Measurements from ENCODE around the gene ABCB8. TPM values are rescaled to one million over a fixed set of nuclear protein-coding genes. Genes with fewer than 3 reads are reported as not detected.

ABCB8 gene
- total and polyA plus RNA-seq, 2 experiments from 2014 or later: 29.6 to 31.6 TPM

DNA sequence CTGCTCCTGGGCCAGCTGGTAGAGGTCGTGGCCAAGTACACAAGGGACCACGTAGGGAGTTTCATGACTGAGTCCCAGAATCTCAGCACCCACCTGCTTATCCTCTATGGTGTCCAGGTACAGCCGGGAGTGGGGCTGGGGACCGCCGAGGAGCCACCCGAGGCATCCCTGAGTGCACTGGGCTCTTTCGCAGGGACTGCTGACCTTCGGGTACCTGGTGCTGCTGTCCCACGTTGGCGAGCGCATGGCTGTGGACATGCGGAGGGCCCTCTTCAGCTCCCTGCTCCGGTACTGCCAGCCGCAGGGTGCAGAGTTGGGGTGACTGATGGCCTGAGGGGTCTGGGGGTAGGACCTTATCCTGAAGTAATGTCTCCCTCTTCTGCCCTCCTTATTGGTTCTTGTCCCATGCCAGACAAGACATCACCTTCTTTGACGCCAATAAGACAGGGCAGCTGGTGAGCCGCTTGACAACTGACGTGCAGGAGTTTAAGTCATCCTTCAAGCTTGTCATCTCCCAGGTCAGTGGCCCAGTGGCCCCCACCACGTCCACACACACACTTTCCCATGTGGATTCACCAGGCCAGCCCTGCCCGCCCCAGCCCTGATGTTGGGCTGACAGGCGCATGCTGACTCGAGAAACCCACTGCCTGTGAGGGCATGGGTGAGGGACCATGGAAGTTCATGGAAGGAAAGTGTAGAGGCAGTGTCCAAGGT, 6.2 kb downstream of the ABCB8 start:
- Histone ChIP-seq H3K4me3 (no peak overlapping the region), H2AFZ (no peak overlapping the region), H3K27ac (no peak overlapping the region), H3K9ac (no peak overlapping the region), H4K20me1 (ENCODE audit: insufficient read depth) (no peaks in the 10 kb centered on the region), H3K9me2 (ENCODE audit: insufficient read depth) (no peaks in the 10 kb centered on the region), H3K36me3 (ENCODE audit: low read depth) (no peaks in the 10 kb centered on the region), H3K27me3 (replicated peaks; ENCODE audit: insufficient read depth) (no peaks in the 10 kb centered on the region), H3K4me2 (ENCODE audit: unreplicated experiment) (no peak overlapping the region), H3K79me2 (ENCODE audit: insufficient read depth) (peaks cover 19% of the 10 kb centered on the region), H3K4me1 (ENCODE audit: insufficient read depth) (peaks cover 16% of the 10 kb centered on the region), H3F3A (ENCODE audit: insufficient read depth) (peaks cover 12% of the 10 kb centered on the region), H3K9me3 (ENCODE audit: low read depth) (no peaks in the 10 kb centered on the region)
- WGBS, 2 experiments (ENCODE audit: low coverage in 1 of 2, low lambda C conversion rate in 2 of 2, missing lambda C conversion rate in 2 of 2): 88% methylated on average over 21 of the region's 21 CpGs
- no peak for DNase-seq
- in situ Hi-C loops (cut with MboI): no loop called here
- TF ChIP-seq EZH2 (IDR thresholded peaks at IDR 0.05; ENCODE audit: insufficient read depth, poor library complexity, severe bottlenecking) (no peak), EZH2phosphoT487 (IDR thresholded peaks at IDR 0.05; ENCODE audit: insufficient read depth, low read depth) (no peak)

DNA sequence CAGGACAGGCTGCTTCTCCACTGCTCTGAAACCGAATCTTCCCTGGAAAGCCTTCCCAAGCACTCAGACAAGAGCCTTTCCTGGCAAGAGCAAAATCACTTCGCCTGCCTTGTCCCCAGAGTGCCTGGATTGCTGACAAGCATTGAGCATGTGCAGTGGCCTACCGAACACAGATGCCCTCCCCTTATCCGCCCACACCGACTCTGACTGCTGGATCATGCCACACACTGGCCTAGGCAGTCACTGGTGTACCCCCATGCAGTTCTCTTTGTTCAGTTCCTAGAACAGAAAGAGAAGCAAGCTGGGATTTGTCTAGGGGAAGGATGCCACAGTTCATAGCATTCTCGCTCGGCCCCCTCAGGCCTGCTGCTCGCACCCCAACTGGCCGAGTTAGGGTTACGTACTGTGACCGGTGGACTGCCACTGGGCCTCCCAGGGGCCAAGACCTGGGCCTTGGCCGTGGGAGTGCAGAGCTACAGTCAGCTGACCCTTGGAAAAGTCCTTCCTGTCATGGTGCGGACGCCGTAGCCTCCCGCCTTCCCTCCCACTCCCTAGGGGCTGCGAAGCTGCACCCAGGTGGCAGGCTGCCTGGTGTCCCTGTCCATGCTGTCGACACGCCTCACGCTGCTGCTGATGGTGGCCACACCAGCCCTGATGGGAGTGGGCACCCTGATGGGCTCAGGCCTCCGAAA, 6.9 kb downstream of the ABCB8 start:
- no peak overlapping the region for H3K4me3 ChIP-seq
- H3K27ac ChIP-seq: no peak overlapping the region
- H4K20me1 ChIP-seq (ENCODE audit: insufficient read depth): no peaks in the 10 kb centered on the region
- peaks cover 12% of the 10 kb centered on the region; the same call in 1 of the 2 replicates for H3K79me2 ChIP-seq (ENCODE audit: insufficient read depth)
- no peak overlapping the region for H3K9ac ChIP-seq
- H3K9me2 ChIP-seq (ENCODE audit: insufficient read depth): no peaks in the 10 kb centered on the region
- H3K36me3 ChIP-seq (ENCODE audit: low read depth): no peaks in the 10 kb centered on the region
- H2AFZ ChIP-seq: no peak overlapping the region
- in situ Hi-C loops (cut with MboI): no loop called here
- no peaks in the 10 kb centered on the region for H3K9me3 ChIP-seq (ENCODE audit: low read depth)
- TF ChIP-seq EZH2phosphoT487 (IDR thresholded peaks at IDR 0.05; ENCODE audit: insufficient read depth, low read depth): no peak
- TF ChIP-seq EZH2 (IDR thresholded peaks at IDR 0.05; ENCODE audit: insufficient read depth, poor library complexity, severe bottlenecking): no peak
- H3F3A ChIP-seq (ENCODE audit: insufficient read depth): peaks cover 12% of the 10 kb centered on the region
- no peak for DNase-seq
- no peaks in the 10 kb centered on the region for H3K27me3 ChIP-seq (replicated peaks; ENCODE audit: insufficient read depth)
- 80 to 84% methylated on average over 21 of the region's 21 CpGs for WGBS, 2 experiments (ENCODE audit: low coverage in 1 of 2, low lambda C conversion rate in 2 of 2, missing lambda C conversion rate in 2 of 2)
- H3K4me2 ChIP-seq (ENCODE audit: unreplicated experiment): no peak overlapping the region
- H3K4me1 ChIP-seq (ENCODE audit: insufficient read depth): peaks cover 18% of the 10 kb centered on the region

DNA sequence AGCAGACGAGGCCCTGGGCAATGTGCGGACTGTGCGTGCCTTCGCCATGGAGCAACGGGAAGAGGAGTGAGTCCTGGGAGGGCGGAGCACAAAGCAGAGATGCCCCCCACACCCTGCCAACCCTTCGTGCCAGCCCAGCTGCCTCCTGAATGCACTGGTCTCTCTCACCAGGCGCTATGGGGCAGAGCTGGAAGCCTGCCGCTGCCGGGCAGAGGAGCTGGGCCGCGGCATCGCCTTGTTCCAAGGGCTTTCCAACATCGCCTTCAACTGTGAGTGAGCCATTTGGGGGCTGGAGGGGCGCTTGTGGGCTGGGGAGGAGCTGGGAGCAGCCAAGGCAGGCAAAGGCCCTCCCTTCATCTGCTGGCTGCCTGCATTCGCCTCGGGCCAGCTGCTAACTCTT, 7.7 kb downstream of the ABCB8 start:
- DNase-seq: no peak
- Histone ChIP-seq H3K27ac (no peak overlapping the region), H3K4me3 (no peak overlapping the region), H3K9me3 (ENCODE audit: low read depth) (no peaks in the 10 kb centered on the region), H3K4me1 (ENCODE audit: insufficient read depth) (peaks cover 18% of the 10 kb centered on the region), H4K20me1 (ENCODE audit: insufficient read depth) (no peaks in the 10 kb centered on the region), H3K4me2 (ENCODE audit: unreplicated experiment) (no peak overlapping the region), H3K79me2 (ENCODE audit: insufficient read depth) (peaks cover 8% of the 10 kb centered on the region; the same call in 1 of the 2 replicates), H3K27me3 (replicated peaks; ENCODE audit: insufficient read depth) (no peaks in the 10 kb centered on the region), H3F3A (ENCODE audit: insufficient read depth) (peaks cover 12% of the 10 kb centered on the region), H3K9ac (no peak overlapping the region), H3K36me3 (ENCODE audit: low read depth) (no peaks in the 10 kb centered on the region), H2AFZ (no peak overlapping the region), H3K9me2 (ENCODE audit: insufficient read depth) (no peaks in the 10 kb centered on the region)
- in situ Hi-C loops (cut with MboI): no loop called here
- WGBS, 2 experiments (ENCODE audit: low coverage in 1 of 2, low lambda C conversion rate in 2 of 2, missing lambda C conversion rate in 2 of 2): 87 to 88% methylated on average over 14 to 17 of the region's 17 CpGs
- TF ChIP-seq EZH2phosphoT487 (IDR thresholded peaks at IDR 0.05; ENCODE audit: insufficient read depth, low read depth) (no peak), EZH2 (IDR thresholded peaks at IDR 0.05; ENCODE audit: insufficient read depth, poor library complexity, severe bottlenecking) (no peak)

- no peak overlapping the region for H3K4me3 ChIP-seq
- no peaks in the 10 kb centered on the region for H3K79me2 ChIP-seq (ENCODE audit: insufficient read depth)
- in situ Hi-C loops (cut with MboI): no loop called here
- no peak overlapping the region for H2AFZ ChIP-seq
- H3K9me3 ChIP-seq (ENCODE audit: low read depth): no peaks in the 10 kb centered on the region
- 24 to 28% methylated on average over 12 of the region's 12 CpGs for WGBS, 2 experiments (ENCODE audit: low coverage in 1 of 2, low lambda C conversion rate in 2 of 2, missing lambda C conversion rate in 2 of 2)
- H3F3A ChIP-seq (ENCODE audit: insufficient read depth): peaks cover 12% of the 10 kb centered on the region
- H3K4me2 ChIP-seq (ENCODE audit: unreplicated experiment): peak overlapping the region; percentile 69
- H3K27me3 ChIP-seq (replicated peaks; ENCODE audit: insufficient read depth): no peaks in the 10 kb centered on the region
- peaks cover 18% of the 10 kb centered on the region for H3K4me1 ChIP-seq (ENCODE audit: insufficient read depth)
- no peaks in the 10 kb centered on the region for H4K20me1 ChIP-seq (ENCODE audit: insufficient read depth)
- H3K9me2 ChIP-seq (ENCODE audit: insufficient read depth): no peaks in the 10 kb centered on the region
- H3K9ac ChIP-seq: peak overlapping the region; percentile 81
- DNase-seq: peak; percentile 97
- no peaks in the 10 kb centered on the region for H3K36me3 ChIP-seq (ENCODE audit: low read depth)
- TF ChIP-seq EZH2phosphoT487 (IDR thresholded peaks at IDR 0.05; ENCODE audit: insufficient read depth, low read depth): no peak
- TF ChIP-seq EZH2 (IDR thresholded peaks at IDR 0.05; ENCODE audit: insufficient read depth, poor library complexity, severe bottlenecking): no peak
- peak overlapping the region; percentile 94 for H3K27ac ChIP-seq
Observed at GRCh38 chr7:151038951-151039849, 10.9 kb downstream of the ABCB8 start.
